ENCODE data around the gene CLIP1. TPM values are rescaled to one million over a fixed set of nuclear protein-coding genes. Genes with fewer than 3 reads are reported as not detected.

Gene CLIP1
- total RNA-seq, 4 donors from 2014 or later: 118 to 164 (median 133) TPM

GRCh38 chr12:122295877-122296276, 126.6 kb downstream of the CLIP1 start:
- intact Hi-C loops (cut with DNase I; ENCODE audit: low total_unique reads): no loop called here
- DNase-seq (ENCODE audit: low spot score in 2 of 2): no peak
- TF ChIP-seq CTCF (IDR thresholded peaks at IDR 0.05) (no peak), POLR2A (IDR thresholded peaks at IDR 0.05) (no peak)
- no peak overlapping the region for H3K4me3 ChIP-seq (ENCODE audit: low read depth, poor library complexity, severe bottlenecking)

DNA sequence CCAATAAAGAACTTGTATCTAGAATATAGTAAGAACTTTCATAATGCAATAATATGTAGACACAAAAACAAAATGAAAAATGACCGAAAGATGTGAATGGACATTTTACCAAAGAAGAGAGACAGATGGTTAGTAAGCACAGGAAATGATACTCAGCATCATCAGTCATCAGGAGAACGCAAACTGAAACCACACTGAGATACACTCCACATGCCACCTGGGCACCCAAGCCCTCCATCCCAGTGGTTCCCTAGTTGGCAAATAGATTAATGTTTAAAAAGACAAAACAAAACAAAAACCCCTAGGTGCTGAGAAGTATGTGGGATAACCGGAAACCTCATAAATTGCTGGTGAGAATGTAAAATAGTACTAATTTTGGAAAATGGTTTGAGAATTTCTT, 129.4 kb downstream of the CLIP1 start:
- no peak overlapping the region for H3K4me3 ChIP-seq (ENCODE audit: low read depth, poor library complexity, severe bottlenecking)
- TF ChIP-seq POLR2A (IDR thresholded peaks at IDR 0.05) (no peak), CTCF (IDR thresholded peaks at IDR 0.05) (no peak)
- WGBS, 2 donors: 93 to 98% methylated on average over 3 of the region's 3 CpGs
- no peak for DNase-seq (ENCODE audit: low spot score in 2 of 2)
- intact Hi-C loops (cut with DNase I; ENCODE audit: low total_unique reads): no loop called here

DNA sequence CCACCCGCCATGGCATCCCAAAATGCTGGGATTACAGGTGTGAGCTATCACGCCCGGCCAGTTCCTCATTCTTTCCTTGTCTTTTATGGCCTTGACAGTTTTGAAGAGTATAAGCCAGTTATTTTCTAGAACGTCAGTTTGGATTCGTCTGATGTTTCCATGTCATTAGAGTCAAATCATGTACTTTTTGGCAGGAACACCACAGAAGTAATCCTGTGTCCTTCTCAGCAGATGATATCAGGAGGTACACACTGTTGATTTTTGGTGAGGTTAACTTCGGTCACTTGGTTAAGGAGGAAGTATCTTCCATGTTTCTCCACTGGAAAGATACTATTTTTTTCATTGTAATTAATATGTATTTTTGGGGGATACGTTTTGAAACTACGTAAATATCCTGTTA, 131.0 kb downstream of the CLIP1 start:
- no peak for DNase-seq (ENCODE audit: low spot score in 2 of 2)
- no peak for TF ChIP-seq CTCF (IDR thresholded peaks at IDR 0.05)
- intact Hi-C loops (cut with DNase I; ENCODE audit: low total_unique reads): no loop called here
- H3K4me3 ChIP-seq (ENCODE audit: low read depth, poor library complexity, severe bottlenecking): no peak overlapping the region
- WGBS, 2 donors: 92 to 93% methylated on average over 8 of the region's 8 CpGs

GRCh38 chr12:122283680-122284079, 138.8 kb downstream of the CLIP1 start:
- no peak for DNase-seq (ENCODE audit: low spot score in 2 of 2)
- 97 to 98% methylated on average over 5 of the region's 5 CpGs for WGBS, 2 donors
- intact Hi-C loops (cut with DNase I; ENCODE audit: low total_unique reads): no loop called here
- H3K4me3 ChIP-seq (ENCODE audit: low read depth, poor library complexity, severe bottlenecking): no peak overlapping the region
- no peak for TF ChIP-seq POLR2A (IDR thresholded peaks at IDR 0.05)
- TF ChIP-seq CTCF (IDR thresholded peaks at IDR 0.05): no peak

DNA sequence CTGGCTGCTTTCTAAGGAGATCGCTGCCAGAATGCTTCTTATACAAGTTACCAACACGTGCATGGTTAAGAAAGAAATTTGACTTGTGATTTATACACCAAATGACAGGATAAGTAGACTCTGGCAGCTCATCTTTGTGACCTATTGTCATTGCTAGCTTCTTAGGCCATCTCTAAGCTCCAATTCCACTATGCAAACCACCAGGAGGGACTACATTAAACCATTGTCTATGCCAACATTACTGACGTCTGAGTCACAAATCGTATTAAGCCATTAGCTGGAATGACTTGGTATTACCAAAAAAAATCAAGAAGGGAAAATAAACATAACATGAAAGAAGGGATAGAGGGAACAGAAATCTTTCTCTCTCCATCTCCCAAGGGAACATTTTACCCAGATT, 140.4 kb downstream of the CLIP1 start:
- intact Hi-C loops (cut with DNase I; ENCODE audit: low total_unique reads): no loop called here
- TF ChIP-seq POLR2A (IDR thresholded peaks at IDR 0.05) (no peak), CTCF (IDR thresholded peaks at IDR 0.05) (no peak)
- DNase-seq (ENCODE audit: low spot score in 2 of 2): no peak
- H3K4me3 ChIP-seq (ENCODE audit: low read depth, poor library complexity, severe bottlenecking): no peak overlapping the region
- WGBS, 2 donors: 57 to 66% methylated on average over 4 of the region's 4 CpGs

GRCh38 chr12:122276242-122276641, 146.2 kb downstream of the CLIP1 start:
- intact Hi-C loops (cut with DNase I; ENCODE audit: low total_unique reads): no loop called here
- 74 to 84% methylated on average over 7 of the region's 7 CpGs for WGBS, 2 donors
- no peak overlapping the region for H3K4me3 ChIP-seq (ENCODE audit: low read depth, poor library complexity, severe bottlenecking)
- TF ChIP-seq POLR2A (IDR thresholded peaks at IDR 0.05) (no peak), CTCF (IDR thresholded peaks at IDR 0.05) (no peak)
- DNase-seq (ENCODE audit: low spot score in 2 of 2): no peak
